Left ventricle myocardium inferior (tissue), 1 donor: ENCODE data around the gene FBXW8. TPM values are rescaled to one million over a fixed set of nuclear protein-coding genes. Genes with fewer than 3 reads are reported as not detected.

Experiments
- DNase-seq: peaks from one replicate; pipeline ENCODE4 v3.0.0-alpha.2; 2020
- H3K27ac ChIP-seq: fragments of 200-600 bp; replicated peaks from 2 replicates; pipeline ENCODE4 v1.8.0; 2021
- H3K27me3 ChIP-seq: fragments of 200-600 bp; 2 replicates; pipeline ENCODE4 v1.8.0; 2021; ENCODE audit warnings: low read depth
- H3K36me3 ChIP-seq: fragments of 200-600 bp; 2 replicates; pipeline ENCODE4 v1.8.0; 2021
- H3K4me1 ChIP-seq: fragments of 200-600 bp; 2 replicates; pipeline ENCODE4 v1.8.0; 2021
- H3K4me3 ChIP-seq: fragments of 200-600 bp; 2 replicates; pipeline ENCODE4 v1.8.0; 2021; ENCODE audit warnings: mild to moderate bottlenecking, moderate library complexity
- H3K9me3 ChIP-seq: fragments of 200-600 bp; replicated peaks from 2 replicates; pipeline ENCODE4 v1.8.0; 2021
- CTCF ChIP-seq: fragments of 200-600 bp; IDR thresholded peaks from 2 replicates; pipeline ENCODE4 v1.8.0; 2021; ENCODE audit warnings: antibody characterized with exemption, mild to moderate bottlenecking, borderline replicate concordance
- intact Hi-C: fragments of 100-400 bp; cut with micrococcal nuclease; formaldehyde crosslinking; loops from one replicate; pipeline ENCODE4 v1.11.0; 2022
- total RNA-seq: library from RNA; stranded (reverse); fragmentation: NEBNext Ultra II Directional; extraction: Animal tissue kit (Norgen Biotek cat#: 25700); gene quantifications from one replicate; pipeline ENCODE4 v1.2.1, GENCODE V29; 2021
- donor health status: DM: no; HTN: yes; CAD: no; lungs with severe emphysema.

FBXW8 gene
- total RNA-seq, 1 donor from 2014 or later: 8.5 TPM

DNA sequence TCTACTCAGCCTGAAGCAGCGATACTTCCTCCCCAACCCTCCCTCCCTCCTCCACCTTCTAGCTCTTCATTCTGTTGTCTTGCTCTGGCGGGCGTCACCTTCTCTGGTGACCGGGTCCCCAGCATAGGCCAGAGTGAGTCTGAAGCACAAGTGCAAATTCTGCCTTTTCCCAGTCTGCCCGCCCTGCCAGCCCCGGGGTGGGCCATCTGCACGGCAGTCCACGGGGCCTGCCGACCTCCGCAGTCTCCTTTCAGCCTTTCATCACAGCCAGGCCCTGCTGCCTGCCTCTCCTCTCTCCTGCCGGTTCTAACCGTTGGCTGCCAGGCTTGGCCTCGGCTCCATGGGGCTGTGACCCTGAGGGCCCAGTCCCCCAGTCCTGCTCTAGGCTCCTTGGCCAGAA, 129.7 kb downstream of the FBXW8 start:
- Histone ChIP-seq H3K4me1 (peaks cover 49% of the 10 kb centered on the region), H3K4me3 (no peak overlapping the region), H3K27ac (no peak overlapping the region), H3K36me3 (no peaks in the 10 kb centered on the region), H3K27me3 (peaks cover 9% of the 10 kb centered on the region), H3K9me3 (no peaks in the 10 kb centered on the region)
- intact Hi-C loops: no loop called here
- no peak for TF ChIP-seq CTCF
- DNase-seq: peak; percentile 7

- Histone ChIP-seq H3K4me3 (no peak overlapping the region), H3K4me1 (peaks cover 47% of the 10 kb centered on the region), H3K27me3 (peaks cover 4% of the 10 kb centered on the region), H3K36me3 (no peaks in the 10 kb centered on the region), H3K9me3 (no peaks in the 10 kb centered on the region), H3K27ac (peak overlapping the region; percentile 66)
- no peak for TF ChIP-seq CTCF
- no peak for DNase-seq
- intact Hi-C loops: no loop called here
These were observed 131.0 kb downstream of the FBXW8 start for GRCh38 chr12:117041798-117042170.

DNA sequence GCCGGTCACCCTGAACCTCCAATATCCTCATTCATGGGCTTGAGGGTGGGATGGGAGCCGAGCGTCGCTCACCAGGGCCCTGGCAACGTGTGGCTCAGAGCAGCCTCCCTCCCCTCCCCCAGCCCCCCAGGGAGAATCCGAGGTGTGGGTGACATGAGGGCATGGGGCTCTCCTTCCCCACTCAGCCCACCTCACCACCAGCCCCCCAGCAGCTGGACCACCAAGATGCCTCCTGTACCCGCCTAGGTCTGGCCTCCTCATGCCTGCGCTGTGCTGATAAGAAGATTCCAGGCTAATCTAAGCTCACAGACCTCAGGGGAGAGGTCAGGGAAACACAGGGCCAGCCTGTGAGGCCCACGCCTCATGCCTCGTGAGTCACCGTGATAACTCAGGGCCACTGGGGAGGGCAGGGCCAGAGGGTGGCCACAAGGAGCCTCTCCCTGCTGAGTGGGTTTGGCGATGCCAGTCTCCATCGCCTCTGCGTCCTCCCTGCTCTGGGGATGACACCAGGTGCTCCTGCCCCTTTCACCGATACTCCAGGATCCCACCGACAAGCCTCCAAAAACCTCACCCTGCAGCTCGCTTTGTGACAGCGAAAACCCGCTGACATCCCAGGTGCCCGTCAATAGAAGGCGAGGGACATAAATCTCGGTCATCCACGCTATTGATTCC, 131.6 kb downstream of the FBXW8 start:
- no peak for TF ChIP-seq CTCF
- H3K4me1 ChIP-seq: peaks cover 47% of the 10 kb centered on the region
- H3K27ac ChIP-seq: peak overlapping the region; percentile 66
- intact Hi-C loops: no loop called here
- no peaks in the 10 kb centered on the region for H3K36me3 ChIP-seq
- no peak overlapping the region for H3K4me3 ChIP-seq
- DNase-seq: no peak
- peaks cover 4% of the 10 kb centered on the region for H3K27me3 ChIP-seq
- H3K9me3 ChIP-seq: no peaks in the 10 kb centered on the region

DNA sequence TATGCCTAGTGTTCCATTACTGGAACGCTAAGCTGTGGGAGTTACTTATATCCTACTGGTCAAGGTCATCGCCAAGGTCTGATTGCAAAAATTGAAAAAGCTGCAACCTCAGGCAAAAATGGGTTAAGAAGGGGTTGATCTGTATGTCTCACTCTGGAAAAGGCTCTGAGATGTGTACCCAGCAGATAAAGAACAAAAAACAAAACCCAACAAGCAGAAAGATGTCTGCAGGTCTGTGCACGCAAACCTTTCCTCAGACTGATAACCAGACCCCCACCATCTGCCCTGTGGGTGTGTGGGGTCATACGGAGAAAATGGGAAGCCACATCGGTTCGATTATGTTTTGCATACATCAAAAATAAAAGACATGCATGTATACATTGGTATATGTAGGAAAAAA, 132.1 kb downstream of the FBXW8 start:
- no peak for TF ChIP-seq CTCF
- H3K4me3 ChIP-seq: no peak overlapping the region
- H3K27me3 ChIP-seq: peaks cover 2% of the 10 kb centered on the region
- peaks cover 51% of the 10 kb centered on the region for H3K4me1 ChIP-seq
- no peaks in the 10 kb centered on the region for H3K9me3 ChIP-seq
- intact Hi-C loops: no loop called here
- H3K27ac ChIP-seq: peak overlapping the region; percentile 66
- no peaks in the 10 kb centered on the region for H3K36me3 ChIP-seq
- DNase-seq: no peak

- Histone ChIP-seq H3K27ac (peak overlapping the region; percentile 95), H3K36me3 (no peaks in the 10 kb centered on the region), H3K4me3 (no peak overlapping the region), H3K4me1 (peaks cover 65% of the 10 kb centered on the region), H3K9me3 (no peaks in the 10 kb centered on the region), H3K27me3 (no peaks in the 10 kb centered on the region)
- intact Hi-C loops: no loop called here
- no peak for TF ChIP-seq CTCF
- DNase-seq: no peak
These were observed 133.6 kb downstream of the FBXW8 start for GRCh38 chr12:117044311-117044710.
